ENCODE measurements around the gene PKNOX2.

PKNOX2 gene

DNA sequence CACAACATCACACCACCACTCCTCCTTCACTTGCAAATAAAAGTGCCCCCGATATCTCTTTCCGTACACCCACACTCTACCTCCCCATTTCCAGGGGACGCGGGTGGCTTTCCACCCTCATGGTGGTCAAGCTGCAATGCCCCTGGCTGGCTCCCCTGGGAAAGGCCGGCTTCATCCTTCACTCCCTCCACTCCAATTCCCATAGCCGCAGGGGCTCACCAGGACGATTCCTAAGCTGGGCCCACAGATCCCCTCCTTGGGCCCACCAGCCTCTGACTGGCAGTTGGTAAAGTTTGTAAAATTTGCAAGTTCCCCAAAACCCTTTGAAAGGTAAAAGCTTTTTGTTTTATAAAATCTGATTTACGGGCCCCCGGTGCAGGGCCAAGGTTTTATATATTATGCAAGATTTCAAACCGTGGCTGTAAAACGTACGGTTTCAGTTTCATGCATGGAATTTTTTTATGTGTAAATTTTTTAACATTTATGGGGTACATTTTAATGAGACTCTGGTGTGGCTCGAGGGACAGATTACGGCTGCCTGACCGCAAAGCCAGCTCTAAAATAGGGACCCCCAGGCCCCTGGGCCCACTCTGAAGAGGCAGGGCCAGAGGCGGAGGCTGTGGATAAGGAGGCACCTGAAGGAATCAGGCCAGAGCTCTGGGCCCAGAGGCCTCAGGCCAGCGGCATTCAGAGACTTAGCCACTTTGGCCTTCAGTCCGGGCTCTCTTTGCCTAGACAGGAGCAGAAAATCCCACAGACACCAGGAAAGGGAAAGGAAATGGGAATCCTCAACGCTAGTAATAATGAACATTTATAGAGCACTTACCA lies 225.0 kb downstream of the PKNOX2 start:
- no peak for DNase-seq

DNA sequence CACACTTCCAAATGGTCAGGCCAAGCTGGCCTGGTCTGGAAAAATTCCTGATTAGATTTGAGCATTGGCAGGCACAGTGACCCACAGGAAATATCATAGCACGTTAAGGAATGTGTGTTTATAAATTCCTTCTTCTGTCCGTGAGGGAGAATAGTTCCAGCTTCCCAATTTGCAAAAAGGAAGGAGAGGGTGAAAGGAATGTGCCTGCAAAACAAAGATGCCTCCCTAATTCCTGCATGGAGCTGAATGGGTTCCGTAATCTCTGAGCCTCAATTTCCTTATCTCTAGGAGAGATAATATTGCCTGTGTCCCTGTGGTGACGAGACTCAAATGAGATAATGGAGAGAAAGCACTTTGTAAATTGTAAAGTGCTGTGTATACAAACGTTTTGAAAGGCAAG lies 226.4 kb downstream of the PKNOX2 start:
- DNase-seq: no peak

DNA sequence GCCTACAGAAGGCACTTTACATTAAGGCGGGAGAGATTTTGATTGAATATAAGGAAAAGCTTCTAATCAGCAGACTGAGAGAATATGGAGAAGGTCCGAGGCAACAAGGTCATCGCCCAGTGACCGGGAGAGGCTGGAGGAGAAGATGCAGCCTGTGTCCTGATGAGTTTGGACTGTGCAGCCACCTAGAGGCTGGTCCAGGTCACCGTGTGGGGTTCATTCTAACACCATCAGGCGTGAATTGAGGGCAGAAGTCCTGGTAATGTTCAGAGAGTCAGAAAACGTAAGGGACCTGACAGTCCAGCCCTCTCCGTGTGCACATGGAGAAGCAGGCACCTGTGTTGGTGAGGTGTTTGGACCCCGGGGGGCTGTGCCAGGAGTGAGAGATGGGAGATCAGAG lies 228.8 kb downstream of the PKNOX2 start:
- no peak for DNase-seq

DNA sequence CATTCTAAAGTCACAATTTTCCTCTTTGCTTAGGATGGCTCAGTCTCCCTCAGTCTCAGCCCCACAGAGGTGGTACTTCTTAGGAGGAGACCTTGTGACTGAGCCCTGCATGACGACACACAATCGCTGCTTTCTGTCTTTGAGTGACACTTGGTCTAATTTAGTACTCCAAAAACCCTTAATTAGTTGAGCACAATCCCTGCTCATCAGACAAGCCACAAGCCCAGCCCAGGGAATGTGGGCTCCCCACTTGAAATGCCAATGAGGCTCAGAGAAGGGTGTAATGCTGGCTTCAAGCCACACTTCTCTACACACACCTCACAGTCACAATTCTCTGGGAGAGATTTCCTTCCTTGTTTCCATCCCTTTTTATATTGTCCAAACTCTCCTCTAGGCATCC lies 229.7 kb downstream of the PKNOX2 start:
- DNase-seq: no peak

- DNase-seq: no peak
These were observed 232.9 kb downstream of the PKNOX2 start for GRCh38 chr11:125397421-125397820.

- no peak for DNase-seq
These were observed 233.9 kb downstream of the PKNOX2 start for GRCh38 chr11:125398475-125398874.

DNA sequence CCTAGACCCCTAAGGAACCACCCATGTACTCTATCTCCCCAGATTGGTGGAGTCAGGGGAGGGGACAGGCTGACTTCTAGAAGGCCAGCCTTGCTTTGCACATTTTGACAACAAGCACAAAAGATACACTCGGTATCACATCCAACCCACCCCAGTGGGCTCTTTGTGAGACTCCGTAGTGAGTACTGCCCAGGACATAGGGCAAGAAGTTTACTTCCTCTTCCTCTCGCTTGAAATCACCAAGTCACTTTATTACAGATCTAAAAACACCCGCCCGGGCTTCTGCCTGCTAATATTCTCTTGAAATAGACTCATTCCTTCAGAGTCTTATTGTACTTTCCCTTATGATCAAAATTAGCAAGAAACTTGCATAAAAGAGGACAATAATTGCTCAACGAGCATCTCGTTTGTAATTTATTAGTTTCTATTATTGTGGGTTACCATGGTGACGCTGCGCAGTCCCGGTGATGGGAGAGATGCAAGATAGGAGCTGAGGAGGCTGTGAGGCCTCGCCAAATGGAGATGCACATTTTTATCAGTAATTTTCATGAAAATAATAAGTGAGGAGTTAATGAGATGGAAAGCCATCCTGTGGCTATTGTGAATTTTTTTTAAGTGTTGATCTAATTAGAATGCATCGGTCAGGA lies 234.6 kb downstream of the PKNOX2 start:
- no peak for DNase-seq

GRCh38 chr11:125399945-125400344 lies 235.4 kb downstream of the PKNOX2 start:
- DNase-seq: no peak

GRCh38 chr11:125401235-125401634 lies 236.7 kb downstream of the PKNOX2 start:
- no peak for DNase-seq

- DNase-seq: no peak
These were observed 237.2 kb downstream of the PKNOX2 start for GRCh38 chr11:125401746-125402145.

- DNase-seq: no peak
These were observed 237.9 kb downstream of the PKNOX2 start for GRCh38 chr11:125402435-125402834.

DNA sequence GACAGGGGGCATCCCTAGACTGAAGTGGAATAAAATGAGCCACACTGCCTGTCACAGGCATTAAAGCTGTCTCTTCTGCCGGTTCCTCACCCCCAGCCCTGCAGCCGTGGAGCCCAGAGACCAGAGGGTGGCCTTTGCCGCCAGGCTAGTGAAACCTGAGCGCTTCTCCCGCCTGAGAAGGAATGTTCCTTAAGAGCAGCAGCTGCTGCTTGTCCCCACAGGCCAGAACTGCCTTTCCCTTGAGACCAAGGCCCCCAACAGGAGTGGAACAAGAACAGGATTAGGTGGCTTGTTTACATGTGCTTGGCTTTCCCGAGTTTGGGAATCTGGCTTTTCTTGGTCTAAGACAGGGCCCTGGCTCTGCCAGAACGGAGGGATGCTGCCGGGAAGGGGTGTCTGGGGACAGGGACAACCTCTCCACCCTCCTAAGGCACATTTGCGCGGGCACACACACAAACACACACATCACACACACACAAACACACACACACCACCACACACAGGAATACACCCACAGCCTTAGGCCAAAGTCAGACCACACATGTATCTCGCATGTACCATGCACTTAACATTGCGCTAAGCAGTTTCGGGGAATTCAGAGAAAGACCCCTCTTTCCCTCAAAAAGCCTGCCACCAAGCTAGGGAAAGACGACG lies 239.7 kb downstream of the PKNOX2 start:
- no peak for DNase-seq

- DNase-seq: peak; percentile 69
These were observed 240.6 kb downstream of the PKNOX2 start for GRCh38 chr11:125404811-125405790.

- no peak for DNase-seq
These were observed 242.5 kb downstream of the PKNOX2 start for GRCh38 chr11:125407046-125407445.

GRCh38 chr11:125408311-125408711 lies 243.8 kb downstream of the PKNOX2 start:
- DNase-seq: no peak

- DNase-seq: no peak
These were observed 245.5 kb downstream of the PKNOX2 start for GRCh38 chr11:125410091-125410490.

- no peak for DNase-seq
These were observed 247.6 kb downstream of the PKNOX2 start for GRCh38 chr11:125412177-125412496.

- DNase-seq: no peak
These were observed 248.0 kb downstream of the PKNOX2 start for GRCh38 chr11:125412509-125412908.

DNA sequence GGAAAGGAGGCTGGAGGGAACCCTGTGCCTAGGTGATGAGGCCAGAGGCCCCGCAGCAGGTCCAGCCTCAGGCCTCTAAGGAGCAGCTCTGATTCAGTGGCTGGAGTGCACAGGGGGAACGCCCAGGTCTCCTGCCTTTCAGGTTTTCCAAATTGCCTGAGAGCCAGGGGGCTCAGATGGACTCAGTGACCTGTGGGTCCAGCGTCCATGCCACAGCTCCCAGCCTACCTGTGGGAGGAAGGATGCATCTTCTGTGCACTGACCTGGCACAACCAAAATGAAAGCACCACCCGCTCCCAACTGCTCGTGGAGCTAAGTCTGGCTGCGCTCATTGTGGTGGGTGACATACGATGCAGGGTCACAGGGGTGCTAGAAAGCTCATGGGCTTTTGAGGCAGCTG lies 248.7 kb downstream of the PKNOX2 start:
- DNase-seq: no peak

DNA sequence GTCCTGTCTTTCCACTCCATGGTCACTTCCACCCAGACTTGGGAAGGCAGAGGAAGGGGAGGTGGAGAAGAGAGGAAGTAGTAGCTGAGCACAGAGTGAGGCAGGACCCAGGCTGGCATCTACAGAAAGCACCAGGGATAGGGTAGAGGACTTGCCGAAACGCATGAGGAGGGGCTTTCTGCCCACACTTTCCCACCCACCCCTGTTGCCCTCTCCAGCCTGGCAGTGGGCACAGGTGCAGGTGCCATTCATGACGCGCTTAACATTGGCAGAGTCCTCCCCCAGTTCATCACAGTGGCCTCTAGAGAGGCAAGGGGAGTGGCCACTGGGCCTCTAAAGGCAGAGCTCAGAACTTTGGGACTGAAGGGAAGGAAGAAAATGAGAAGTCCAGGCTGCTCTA lies 249.6 kb downstream of the PKNOX2 start:
- DNase-seq: no peak

DNA sequence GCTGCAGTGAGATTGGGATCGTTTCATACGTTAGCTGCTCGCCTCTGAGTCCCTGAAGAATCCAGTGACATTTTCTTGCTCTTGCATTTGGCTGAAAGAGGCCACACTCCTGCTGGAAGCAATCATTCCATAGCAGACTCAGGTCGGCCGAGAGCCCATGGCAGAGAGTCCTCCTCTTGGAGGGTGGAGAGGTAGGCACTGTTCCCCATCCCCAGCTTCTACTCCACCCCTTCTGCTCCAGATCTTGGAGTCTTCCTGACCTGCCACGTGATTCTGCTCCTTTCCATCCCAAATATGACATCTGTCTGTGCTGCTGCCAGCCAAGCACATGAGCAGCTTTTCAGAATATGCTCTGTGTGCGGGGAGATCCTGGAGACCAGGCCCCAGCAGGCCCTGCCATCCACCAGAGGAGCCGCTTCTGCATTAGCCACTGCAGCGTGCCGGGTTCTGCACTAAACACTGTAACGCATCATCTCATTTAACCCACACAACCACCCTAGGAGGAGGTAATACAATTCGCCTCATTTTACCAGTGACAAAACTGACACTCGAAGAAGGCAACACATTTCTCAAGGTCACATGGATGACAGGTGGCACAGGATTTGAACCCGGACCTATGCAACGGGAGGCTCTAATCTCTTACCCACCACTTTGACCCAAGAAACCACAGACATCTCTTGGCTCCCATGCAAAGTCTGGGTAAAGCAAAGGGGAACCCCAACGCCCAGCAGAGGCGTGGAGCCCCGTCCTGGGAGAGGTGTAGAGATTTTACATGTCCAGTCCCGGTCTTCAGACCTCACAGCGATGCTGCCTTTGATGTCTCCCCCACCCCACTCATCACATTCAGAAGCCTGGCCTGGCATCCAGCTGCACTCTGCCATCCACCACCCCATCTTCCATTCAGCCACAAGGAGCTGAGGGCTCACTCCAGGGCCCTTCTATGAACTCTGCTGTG lies 252.7 kb downstream of the PKNOX2 start:
- no peak for DNase-seq

- no peak for DNase-seq
These were observed 253.8 kb downstream of the PKNOX2 start for GRCh38 chr11:125418396-125418795.

All from CD4-positive, alpha-beta T cell treated with Interleukin-17A for 4 hours (primary cell).